Subcutaneous adipose tissue (tissue), 4 donors: ENCODE measurements around the gene OAT. TPM values are rescaled to one million over a fixed set of nuclear protein-coding genes. Genes with fewer than 3 reads are reported as not detected.

Experiments
- CTCF ChIP-seq: fragments of 450-650 bp; IDR thresholded peaks from one replicate; pipeline ENCODE4 v1.5.1; 2016; ENCODE audit warnings: low read depth, mild to moderate bottlenecking, control low read depth, antibody characterized with exemption, moderate library complexity
- total RNA-seq, 4 donors: library from RNA; depleted of rRNA; stranded (reverse); fragments of >200 nt; gene quantifications; one replicate each; pipeline ENCODE4 v1.1.0, GENCODE V29; 2016

The OAT gene
- total RNA-seq, 4 donors from 2014 or later: 46.5 to 96.4 (median 93.1) TPM

GRCh38 chr10:124367936-124368335, 50.8 kb downstream of the OAT start:
- TF ChIP-seq CTCF: no peak

GRCh38 chr10:124367414-124367813, 51.3 kb downstream of the OAT start:
- TF ChIP-seq CTCF: no peak

- no peak for TF ChIP-seq CTCF
Observed at GRCh38 chr10:124366825-124367224, 51.9 kb downstream of the OAT start.

GRCh38 chr10:124366343-124366742, 52.4 kb downstream of the OAT start:
- no peak for TF ChIP-seq CTCF

- TF ChIP-seq CTCF: no peak
Observed at GRCh38 chr10:124364674-124365073, 54.0 kb downstream of the OAT start.

- TF ChIP-seq CTCF: no peak
Observed at GRCh38 chr10:124362568-124362967, 56.2 kb downstream of the OAT start.

- no peak for TF ChIP-seq CTCF
Observed at GRCh38 chr10:124359336-124359832, 59.3 kb downstream of the OAT start.
